Endodermal cell (in vitro differentiated cells): ENCODE results near the gene BUB1. TPM values are rescaled to one million over a fixed set of nuclear protein-coding genes. Genes with fewer than 3 reads are reported as not detected.

Experiments used
- DNase-seq: peaks from one replicate; pipeline ENCODE4 v3.0.0-alpha.2; 2017
- H3K27ac ChIP-seq: 2 replicates; pipeline ENCODE4 v1.5.1; 2013; ENCODE audit warnings: mild to moderate bottlenecking, low read depth, low read length, moderate library complexity
- H3K27me3 ChIP-seq: 2 replicates; pipeline ENCODE4 v1.6.1; 2013; ENCODE audit warnings: mild to moderate bottlenecking, low read length, moderate library complexity; ENCODE audit not compliant: insufficient read depth, control insufficient read depth, poor library complexity, severe bottlenecking
- H3K36me3 ChIP-seq: 2 replicates; pipeline ENCODE4 v1.7.0; 2013; ENCODE audit warnings: mild to moderate bottlenecking, low read length, moderate library complexity; ENCODE audit not compliant: control insufficient read depth, insufficient read depth
- H3K4me1 ChIP-seq: one replicate; pipeline ENCODE4 v1.7.0; 2013; ENCODE audit warnings: low read length; ENCODE audit not compliant: control insufficient read depth, insufficient read depth
- H3K4me3 ChIP-seq: 2 replicates; pipeline ENCODE4 v1.5.1; 2013; ENCODE audit warnings: mild to moderate bottlenecking, low read length, moderate library complexity
- H3K9ac ChIP-seq: 2 replicates; pipeline ENCODE4 v1.6.1; 2013; ENCODE audit warnings: mild to moderate bottlenecking, low read length, moderate library complexity; ENCODE audit not compliant: poor library complexity, severe bottlenecking; ENCODE audit errors: extremely low read depth
- H3K9me3 ChIP-seq: 2 replicates; pipeline ENCODE4 v1.6.1; 2013; ENCODE audit warnings: mild to moderate bottlenecking, low read length, moderate library complexity; ENCODE audit not compliant: control insufficient read depth
- H3K27ac Mint-ChIP-seq: 2 replicates; pipeline ENCODE4 v1.8.0; 2020; ENCODE audit warnings: mixed read lengths
- H3K27me3 Mint-ChIP-seq: 2 replicates; pipeline ENCODE4 v1.8.0; 2021; ENCODE audit warnings: mild to moderate bottlenecking, mixed read lengths; ENCODE audit not compliant: insufficient read depth
- H3K36me3 Mint-ChIP-seq: 2 replicates; pipeline ENCODE4 v1.8.0; 2020; ENCODE audit warnings: low read depth, mixed read lengths
- H3K4me1 Mint-ChIP-seq: 2 replicates; pipeline ENCODE4 v1.8.0; 2020; ENCODE audit warnings: mixed read lengths
- H3K4me3 Mint-ChIP-seq: 2 replicates; pipeline ENCODE4 v1.8.0; 2020; ENCODE audit warnings: mild to moderate bottlenecking, moderate library complexity, mixed read lengths
- H3K9me3 Mint-ChIP-seq: 2 replicates; pipeline ENCODE4 v1.8.0; 2020; ENCODE audit warnings: mild to moderate bottlenecking, mixed read lengths
- WGBS, 2 experiments: methylation state at CpG; one replicate each; pipeline versions ENCODE4 v1.1.5 to v1.1.7; 2013; ENCODE audit warnings: missing lambda C conversion rate in 2 of 2, mixed read lengths in 1 of 2; ENCODE audit not compliant: insufficient coverage in 1 of 2, insufficient read length in 1 of 2; 5-methylcytosine and 5-hydroxymethylcytosine counted together
- total RNA-seq, 2 donors: library from RNA; stranded (reverse); fragmentation: NEBNext Ultra II Directional in 1 of 2; extraction: Animal tissue kit (Norgen Biotek cat#: 25700) in 1 of 2; gene quantifications; 2 replicates in 1 of 2; 3 replicates in 1 of 2; pipeline ENCODE4 v1.2.1, GENCODE V29; 2021
- TF ChIP-seq, protein P1 (sequence below): fragments of 200-600 bp; sonication (generic); conservative IDR thresholded peaks from 2 replicates; pipeline ENCODE4 v1.5.0; 2021; ENCODE audit warnings: antibody characterized with exemption, mild to moderate bottlenecking

The BUB1 gene
- total RNA-seq, 2 donors from 2014 or later: 68.3 to 118 TPM

DNA sequence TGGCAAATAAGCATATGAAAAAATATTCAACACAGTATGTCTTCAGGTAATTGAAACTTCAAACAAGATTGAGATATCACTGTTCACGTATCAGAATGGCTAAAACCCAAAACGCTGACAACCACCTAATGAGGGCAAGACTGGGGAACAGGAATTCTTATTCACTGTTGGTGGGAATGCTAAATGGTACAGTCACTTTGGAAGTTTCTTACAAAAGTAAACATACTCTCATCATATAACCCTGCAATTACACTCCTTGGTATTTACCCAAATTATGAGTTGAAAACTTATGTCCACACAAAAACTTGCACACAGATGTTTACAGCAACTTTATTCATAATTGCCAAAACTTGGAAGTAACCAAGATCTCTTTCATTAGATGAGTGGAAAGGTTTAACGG is 30.1 kb downstream of the BUB1 start:
- Histone ChIP-seq H3K4me1 (no peaks in the 10 kb centered on the region), H3K27me3 (no peaks in the 10 kb centered on the region), H3K9ac (no peak overlapping the region), H3K36me3 (peaks cover 86% of the 10 kb centered on the region), H3K9me3 (peaks cover 8% of the 10 kb centered on the region), H3K27ac (no peak overlapping the region), H3K4me3 (no peak overlapping the region)
- TF ChIP-seq, protein P1, sequence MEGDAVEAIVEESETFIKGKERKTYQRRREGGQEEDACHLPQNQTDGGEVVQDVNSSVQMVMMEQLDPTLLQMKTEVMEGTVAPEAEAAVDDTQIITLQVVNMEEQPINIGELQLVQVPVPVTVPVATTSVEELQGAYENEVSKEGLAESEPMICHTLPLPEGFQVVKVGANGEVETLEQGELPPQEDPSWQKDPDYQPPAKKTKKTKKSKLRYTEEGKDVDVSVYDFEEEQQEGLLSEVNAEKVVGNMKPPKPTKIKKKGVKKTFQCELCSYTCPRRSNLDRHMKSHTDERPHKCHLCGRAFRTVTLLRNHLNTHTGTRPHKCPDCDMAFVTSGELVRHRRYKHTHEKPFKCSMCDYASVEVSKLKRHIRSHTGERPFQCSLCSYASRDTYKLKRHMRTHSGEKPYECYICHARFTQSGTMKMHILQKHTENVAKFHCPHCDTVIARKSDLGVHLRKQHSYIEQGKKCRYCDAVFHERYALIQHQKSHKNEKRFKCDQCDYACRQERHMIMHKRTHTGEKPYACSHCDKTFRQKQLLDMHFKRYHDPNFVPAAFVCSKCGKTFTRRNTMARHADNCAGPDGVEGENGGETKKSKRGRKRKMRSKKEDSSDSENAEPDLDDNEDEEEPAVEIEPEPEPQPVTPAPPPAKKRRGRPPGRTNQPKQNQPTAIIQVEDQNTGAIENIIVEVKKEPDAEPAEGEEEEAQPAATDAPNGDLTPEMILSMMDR: no peak
- Mint-ChIP-seq H3K27ac (no peak overlapping the region), H3K9me3 (no peaks in the 10 kb centered on the region), H3K4me3 (no peak overlapping the region), H3K36me3 (peaks cover 70% of the 10 kb centered on the region), H3K4me1 (peaks cover 6% of the 10 kb centered on the region), H3K27me3 (no peaks in the 10 kb centered on the region)
- no peak for DNase-seq
- 96 to 100% methylated on average over 2 of the region's 3 CpGs for WGBS, 2 experiments

DNA sequence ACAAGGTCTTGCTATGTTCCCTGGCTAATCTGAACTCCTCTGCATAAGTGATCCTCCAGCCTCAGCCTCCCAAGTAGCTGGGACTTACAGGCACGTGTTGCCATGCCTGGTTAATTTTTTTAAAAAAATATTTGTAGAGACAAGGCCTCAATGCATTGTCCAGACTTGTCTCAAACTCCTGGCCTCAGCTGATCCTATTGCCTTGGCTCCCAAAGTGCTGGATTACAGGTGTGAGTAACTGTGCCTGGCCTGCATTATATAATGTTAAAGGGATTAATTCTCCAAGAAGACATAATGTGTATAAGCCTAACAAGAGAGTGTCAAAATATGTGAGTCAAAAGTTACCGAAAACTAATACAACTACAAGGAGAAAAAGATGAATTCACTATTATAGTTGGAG is 32.2 kb downstream of the BUB1 start:
- no peaks in the 10 kb centered on the region for H3K9me3 Mint-ChIP-seq
- no peak overlapping the region for H3K4me3 ChIP-seq
- TF ChIP-seq, protein P1: no peak
- no peak overlapping the region for H3K4me3 Mint-ChIP-seq
- no peak overlapping the region for H3K9ac ChIP-seq
- DNase-seq: no peak
- H3K36me3 ChIP-seq: peaks cover 88% of the 10 kb centered on the region
- H3K27ac ChIP-seq: no peak overlapping the region
- H3K27me3 ChIP-seq: no peaks in the 10 kb centered on the region
- peaks cover 76% of the 10 kb centered on the region for H3K36me3 Mint-ChIP-seq
- peaks cover 6% of the 10 kb centered on the region for H3K4me1 Mint-ChIP-seq
- WGBS, 2 experiments: 90% methylated on average over 2 of the region's 2 CpGs; no CpG with 5 or more reads in 1 of the 2 experiments
- no peaks in the 10 kb centered on the region for H3K4me1 ChIP-seq
- H3K27me3 Mint-ChIP-seq: no peaks in the 10 kb centered on the region
- peaks cover 8% of the 10 kb centered on the region for H3K9me3 ChIP-seq
- H3K27ac Mint-ChIP-seq: no peak overlapping the region

DNA sequence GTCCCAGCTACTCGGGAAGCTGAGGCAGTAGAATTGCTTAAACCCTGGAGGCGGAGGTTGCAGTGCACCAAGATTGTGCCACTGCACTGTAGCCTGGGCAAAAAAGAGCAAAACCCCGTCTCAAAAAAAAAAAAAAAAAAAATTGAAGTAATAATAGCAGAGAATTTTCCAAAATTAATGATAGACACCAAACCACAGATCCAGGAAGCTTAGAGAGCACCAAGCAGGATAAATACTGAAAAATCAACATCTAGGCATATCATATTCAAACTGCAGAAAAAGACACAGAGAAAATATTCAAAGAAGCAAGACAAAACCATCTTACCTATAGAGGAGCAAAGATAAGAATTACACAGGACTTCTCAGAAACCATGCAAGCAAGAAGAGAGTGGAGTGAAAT is 33.5 kb downstream of the BUB1 start:
- H3K4me3 Mint-ChIP-seq: no peak overlapping the region
- H3K4me3 ChIP-seq: no peak overlapping the region
- H3K9me3 Mint-ChIP-seq: no peaks in the 10 kb centered on the region
- peaks cover 88% of the 10 kb centered on the region for H3K36me3 ChIP-seq
- no peak overlapping the region for H3K27ac Mint-ChIP-seq
- TF ChIP-seq, protein P1: no peak
- no peaks in the 10 kb centered on the region for H3K4me1 ChIP-seq
- H3K9me3 ChIP-seq: peaks cover 8% of the 10 kb centered on the region
- H3K36me3 Mint-ChIP-seq: peaks cover 76% of the 10 kb centered on the region
- no peaks in the 10 kb centered on the region for H3K27me3 Mint-ChIP-seq
- no peaks in the 10 kb centered on the region for H3K27me3 ChIP-seq
- H3K4me1 Mint-ChIP-seq: peaks cover 4% of the 10 kb centered on the region
- no peak for DNase-seq
- H3K9ac ChIP-seq: no peak overlapping the region
- 85 to 86% methylated on average over 2 to 3 of the region's 3 CpGs for WGBS, 2 experiments
- no peak overlapping the region for H3K27ac ChIP-seq
